HCT116 (cell line): ENCODE data around the gene SERINC3. TPM values are rescaled to one million over a fixed set of nuclear protein-coding genes. Genes with fewer than 3 reads are reported as not detected.

Experiments used
- ATAC-seq: fragments of 200-7000 bp; cut with Tn5 transposase; 2 replicates; pipeline ENCODE4 v1.9.1; 2020; ENCODE audit warnings: mild to moderate bottlenecking, moderate library complexity
- BruUV-seq: library from RNA; stranded (reverse); fragments of 400-500 nt; replicated peaks from 2 replicates; lab custom pipeline; 2021; lab: Mats Ljungman, UMichigan
- CTCF ChIA-PET: fragments of 300-600 bp; sonication (Branson Sonifier 250); formaldehyde crosslinking; loops from one replicate; lab custom pipeline; 2021; ENCODE audit warnings: antibody characterized with exemption; lab: Charles Lee
- POLR2A ChIA-PET: fragments of 300-600, 350-600 bp; sonication (Branson Sonifier 250); formaldehyde crosslinking; loops from one replicate; lab custom pipeline; 2021; ENCODE audit warnings: antibody characterized with exemption; lab: Charles Lee
- RAD21 ChIA-PET, 2 experiments: fragments of 300-600 bp; sonication (Branson Sonifier 250); formaldehyde crosslinking; loops; one replicate each; lab custom pipeline; 2023; ENCODE audit warnings: low total read pairs in 2 of 2; ENCODE audit not compliant: uncharacterized antibody in 2 of 2, unreplicated experiment in 2 of 2, low non-redundant PET in 1 of 2; lab: Charles Lee
- DNase-seq: peaks from one replicate; pipeline ENCODE4 v3.0.0-alpha.2; 2010; ENCODE audit warnings: low read depth, low spot score
- H2AFZ ChIP-seq: fragments of 200-600 bp; shearing (Covaris generic), sonication (generic); 2 replicates; pipeline ENCODE4 v1.6.1; 2017; ENCODE audit warnings: low read depth, mixed run types, mixed read lengths, antibody characterized with exemption, low read length; ENCODE audit not compliant: poor library complexity, severe bottlenecking
- H3K27ac ChIP-seq: 2 replicates; pipeline ENCODE4 v1.5.1; 2012; ENCODE audit warnings: low read depth, low read length
- H3K27me3 ChIP-seq: fragments of 200-600 bp; sonication (generic); 2 replicates; pipeline ENCODE4 v1.6.1; 2016; ENCODE audit warnings: mixed run types, low read length, mixed read lengths; ENCODE audit not compliant: insufficient read depth
- H3K36me3 ChIP-seq, 2 experiments: fragments of 200-500 bp in 1 of 2; fragments of 200-600 bp in 1 of 2; sonication (Bioruptor generic) in 1 of 2; sonication (generic) in 1 of 2; 2 replicates each; pipeline versions ENCODE4 v1.5.1 to v1.6.1; 2014 to 2016; ENCODE audit warnings: low read length in 2 of 2, inconsistent platforms in 1 of 2, mixed read lengths in 1 of 2, mixed run types in 1 of 2; ENCODE audit not compliant: insufficient read depth in 2 of 2, control insufficient read depth in 1 of 2
- H3K4me1 ChIP-seq, 2 experiments: fragments of 200-600 bp in 1 of 2; sonication (generic) in 1 of 2; 2 replicates each; pipeline versions ENCODE4 v1.5.1 to v1.6.1; 2012 to 2017; ENCODE audit warnings: low read length in 2 of 2, inconsistent platforms in 1 of 2, mild to moderate bottlenecking in 1 of 2, mixed read lengths in 1 of 2, mixed run types in 1 of 2, moderate library complexity in 1 of 2; ENCODE audit not compliant: insufficient read depth in 2 of 2, control insufficient read depth in 1 of 2
- H3K4me2 ChIP-seq: fragments of 200-600 bp; sonication (generic); 2 replicates; pipeline ENCODE4 v1.6.1; 2017; ENCODE audit warnings: mixed run types, low read length, mixed read lengths
- H3K4me3 ChIP-seq, 2 experiments: fragments of 200-600 bp in 1 of 2; sonication (generic) in 1 of 2; replicated peaks in 1 of 2; 2 replicates each; pipeline ENCODE4 v1.5.1; 2011 to 2016; ENCODE audit warnings: low read length in 2 of 2, control low read depth in 1 of 2, low read depth in 1 of 2, mild to moderate bottlenecking in 1 of 2, mixed read lengths in 1 of 2, mixed run types in 1 of 2
- H3K79me2 ChIP-seq: fragments of 200-600 bp; sonication (generic); 2 replicates; pipeline ENCODE4 v1.6.1; 2017; ENCODE audit warnings: mild to moderate bottlenecking, mixed run types, low read length, moderate library complexity, mixed read lengths; ENCODE audit not compliant: insufficient read depth
- H3K9ac ChIP-seq: fragments of 200-600 bp; sonication (generic); 2 replicates; pipeline ENCODE4 v1.6.1; 2016; ENCODE audit warnings: low read length, mixed read lengths
- H3K9me2 ChIP-seq: fragments of 200-600 bp; sonication (generic), shearing (Covaris generic); 2 replicates; pipeline ENCODE4 v1.6.1; 2017; ENCODE audit warnings: mixed run types, mild to moderate bottlenecking, moderate library complexity; ENCODE audit not compliant: insufficient read depth
- H3K9me3 ChIP-seq, 2 experiments: fragments of 200-500 bp in 1 of 2; fragments of 200-600 bp in 1 of 2; sonication (Bioruptor generic) in 1 of 2; sonication (generic) in 1 of 2; 2 replicates each; pipeline ENCODE4 v1.6.1; 2014 to 2017; ENCODE audit warnings: low read length in 2 of 2, mixed read lengths in 2 of 2, inconsistent platforms in 1 of 2, low read depth in 1 of 2, mild to moderate bottlenecking in 1 of 2, mixed run types in 1 of 2, moderate library complexity in 1 of 2; ENCODE audit not compliant: control insufficient read depth in 1 of 2, insufficient read depth in 1 of 2
- H4K20me1 ChIP-seq: fragments of 200-600 bp; sonication (generic), shearing (Covaris generic); 2 replicates; pipeline ENCODE4 v1.6.1; 2017; ENCODE audit warnings: mixed run types, mild to moderate bottlenecking, moderate library complexity; ENCODE audit not compliant: insufficient read depth
- ATF3 ChIP-seq: IDR thresholded peaks from 2 replicates; pipeline ENCODE4 v1.6.1; 2012
- CBX3 ChIP-seq: IDR thresholded peaks from 2 replicates; pipeline ENCODE4 v1.6.1; 2012; ENCODE audit warnings: low read depth
- CTCF ChIP-seq, 3 experiments: fragments of 200-600 bp in 1 of 3; sonication (generic) in 1 of 3; IDR thresholded peaks in 2 of 3; conservative IDR thresholded peaks in 1 of 3; 2 replicates each; pipeline ENCODE4 v1.5.1; 2012 to 2017; ENCODE audit warnings: low read depth in 2 of 3, low read length in 2 of 3, antibody characterized with exemption in 1 of 3, borderline replicate concordance in 1 of 3, control low read depth in 1 of 3, mild to moderate bottlenecking in 1 of 3, mixed read lengths in 1 of 3, mixed run types in 1 of 3, moderate library complexity in 1 of 3; ENCODE audit not compliant: insufficient read depth in 1 of 3
- EGR1 ChIP-seq: IDR thresholded peaks from 2 replicates; pipeline ENCODE4 v1.6.1; 2012; ENCODE audit warnings: low read depth
- EZH2 ChIP-seq: fragments of 200-600 bp; sonication (generic); IDR thresholded peaks from 2 replicates; pipeline ENCODE4 v1.6.1; 2017; ENCODE audit warnings: antibody characterized with exemption, mixed run types
- JUND ChIP-seq: IDR thresholded peaks from 2 replicates; pipeline ENCODE4 v1.6.1; 2012
- POLR2A ChIP-seq: IDR thresholded peaks from 2 replicates; pipeline ENCODE4 v1.7.0; 2011; ENCODE audit warnings: borderline replicate concordance; ENCODE audit not compliant: insufficient read depth, insufficient read length; ENCODE audit errors: extremely low read depth
- POLR2AphosphoS5 ChIP-seq: IDR thresholded peaks from 2 replicates; pipeline ENCODE4 v1.6.1; 2011; ENCODE audit warnings: mild to moderate bottlenecking, low read depth, low read length, moderate library complexity
- REST ChIP-seq: IDR thresholded peaks from 2 replicates; pipeline ENCODE4 v1.6.1; 2012; ENCODE audit warnings: low read depth
- SIN3A ChIP-seq: IDR thresholded peaks from 2 replicates; pipeline ENCODE4 v1.6.1; 2012; ENCODE audit warnings: low read depth
- SRF ChIP-seq: IDR thresholded peaks from 2 replicates; pipeline ENCODE4 v1.6.1; 2012; ENCODE audit warnings: low read depth
- TCF7L2 ChIP-seq: IDR thresholded peaks from 2 replicates; pipeline ENCODE4 v1.7.0; 2011; ENCODE audit warnings: borderline replicate concordance, inconsistent platforms; ENCODE audit not compliant: insufficient read depth, insufficient read length; ENCODE audit errors: extremely low read depth
- ZBTB33 ChIP-seq: IDR thresholded peaks from 2 replicates; pipeline ENCODE4 v1.6.1; 2011; ENCODE audit warnings: mild to moderate bottlenecking, low read length, moderate library complexity; ENCODE audit not compliant: insufficient replicate concordance; ENCODE audit errors: extremely low read depth
- ZFX ChIP-seq: fragments of 450-650 bp; IDR thresholded peaks from 2 replicates; pipeline ENCODE4 v1.6.1; 2017
- intact Hi-C: fragments of 100-400 bp; cut with micrococcal nuclease; formaldehyde crosslinking; loops from 2 replicates; pipeline ENCODE4 v1.10.0; 2022
- total RNA-seq: library from RNA; stranded (reverse); gene quantifications from one replicate; pipeline ENCODE4 v1.2.1, GENCODE V29; 2021; ENCODE audit not compliant: unreplicated experiment

Gene SERINC3
- total RNA-seq, 1 experiment from 2014 or later: 56.8 TPM

GRCh38 chr20:44450281-44450889 is 71.5 kb downstream of the SERINC3 start (continued):
- TF ChIP-seq ZBTB33 (no peak), CBX3 (no peak)

GRCh38 chr20:44449864-44450263 is 72.0 kb downstream of the SERINC3 start:
- no TSS peak for BruUV-seq
- Histone ChIP-seq H3K27ac (no peak overlapping the region), H3K36me3 (no peaks in the 10 kb centered on the region), H2AFZ (no peak overlapping the region), H3K9ac (no peak overlapping the region), H3K9me3 (no peaks in the 10 kb centered on the region), H3K27me3 (no peaks in the 10 kb centered on the region), H3K9me2 (no peaks in the 10 kb centered on the region), H3K4me3 (no peak overlapping the region), H3K79me2 (no peaks in the 10 kb centered on the region), H3K4me1 (no peaks in the 10 kb centered on the region), H3K4me2 (no peak overlapping the region), H4K20me1 (no peaks in the 10 kb centered on the region)
- ATAC-seq (no peak), DNase-seq (no peak)
- ChIA-PET CTCF (interaction anchor here (1.1 to 1.3 kb wide), 3 partner anchors 31 to 233 kb away, joined by 3 read pairs; no protein-coding TSS in a partner anchor), RAD21 (no interaction called here), POLR2A (no interaction called here)
- intact Hi-C loops: no loop called here
- TF ChIP-seq SRF (no peak), REST (no peak), POLR2A (no peak), POLR2AphosphoS5 (no peak), EZH2 (no peak), ZBTB33 (no peak), TCF7L2 (no peak), ATF3 (no peak), ZFX (no peak), EGR1 (no peak), SIN3A (no peak), JUND (no peak), CBX3 (no peak), CTCF (IDR thresholded peaks at IDR 0.05 in 2 of 3, conservative IDR thresholded peaks at IDR 0.05 in 1 of 3; ENCODE audit: borderline replicate concordance in 1 of 3, insufficient read depth in 1 of 3, low read depth in 2 of 3, low read length in 2 of 3) (no peak)
